ENCODE results near the gene AQP5.

Gene AQP5

DNA sequence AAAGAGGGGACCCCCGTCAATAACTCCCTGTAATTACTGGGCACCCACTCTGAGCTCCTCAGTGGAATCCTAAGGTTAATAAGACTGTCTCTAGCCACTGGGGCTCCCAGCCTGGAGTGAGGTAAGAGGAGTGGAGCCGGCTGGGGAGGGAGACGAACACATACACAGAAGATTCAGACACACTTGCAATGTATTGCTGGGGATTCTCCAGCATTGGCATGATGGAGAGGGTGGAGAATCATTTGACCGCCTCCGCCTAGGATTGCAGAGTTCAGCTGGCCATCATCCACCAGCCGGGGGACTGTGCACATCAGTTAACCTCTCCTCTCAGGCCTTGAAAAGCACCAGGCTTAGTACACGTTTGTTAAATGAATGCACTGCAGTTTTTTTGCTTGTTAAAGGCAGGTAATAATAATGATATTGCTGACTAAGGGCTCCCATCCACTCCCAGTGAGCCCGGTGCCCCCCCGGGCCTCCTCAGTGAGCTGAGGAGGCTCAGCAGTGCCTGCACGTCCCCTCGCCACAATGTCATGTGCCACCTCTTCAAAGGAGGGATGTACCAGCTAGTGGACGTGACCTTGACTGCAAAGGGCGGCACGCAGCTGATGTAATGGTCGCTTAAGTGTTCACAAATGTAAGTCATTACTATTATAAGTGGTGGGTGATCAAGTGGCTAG, 37.7 kb upstream of the AQP5 start:
- peaks cover 10% of the 10 kb centered on the region for H3K27me3 ChIP-seq (ENCODE audit: insufficient read depth, low read length)
- H2AFZ ChIP-seq (ENCODE audit: low read depth, low read length) = no peak overlapping the region

DNA sequence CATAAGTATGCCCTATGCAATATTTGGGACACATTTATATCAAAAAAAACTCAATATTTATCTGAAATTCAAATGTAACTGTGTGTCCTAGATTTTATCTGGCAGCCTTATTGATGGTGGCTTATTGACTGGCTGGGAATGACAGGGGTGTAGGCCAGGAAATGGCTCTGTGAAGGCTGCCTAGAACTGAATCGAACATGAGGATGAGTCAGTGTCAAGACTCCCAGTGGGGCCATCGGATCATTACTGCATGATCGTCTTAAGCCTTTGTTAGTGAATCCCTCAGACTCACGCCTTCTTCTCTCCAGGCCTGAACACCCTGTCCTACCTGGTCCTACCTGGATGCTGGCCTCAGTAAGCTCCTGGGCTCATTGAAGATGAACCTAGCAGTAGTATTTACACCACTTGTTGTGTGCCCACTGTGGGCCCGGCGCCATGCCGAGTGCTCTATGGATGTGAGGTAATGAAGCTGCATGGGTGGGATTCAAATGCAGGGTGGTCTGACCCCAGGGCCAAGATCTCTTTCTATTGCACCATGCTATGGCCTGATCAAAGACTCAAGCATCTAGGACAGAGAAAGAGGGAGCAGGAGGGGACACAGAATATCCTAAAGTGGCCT, 36.9 kb upstream of the AQP5 start:
- Histone ChIP-seq H3K27me3 (ENCODE audit: insufficient read depth, low read length) (peaks cover 16% of the 10 kb centered on the region), H3K4me1 (ENCODE audit: insufficient read depth, low read length) (no peaks in the 10 kb centered on the region), H3K9me3 (ENCODE audit: low read length) (no peaks in the 10 kb centered on the region), H2AFZ (ENCODE audit: low read depth, low read length) (no peak overlapping the region), H3K4me3 (ENCODE audit: low read length) (no peak overlapping the region), H3K36me3 (ENCODE audit: insufficient read depth, low read length) (no peaks in the 10 kb centered on the region)

More for the DNA sequence above, 37.7 kb upstream of the AQP5 start:
- Histone ChIP-seq H3K4me1 (ENCODE audit: insufficient read depth, low read length) (no peaks in the 10 kb centered on the region), H3K9me3 (ENCODE audit: low read length) (no peaks in the 10 kb centered on the region), H3K36me3 (ENCODE audit: insufficient read depth, low read length) (no peaks in the 10 kb centered on the region), H3K4me3 (ENCODE audit: low read length) (no peak overlapping the region)

DNA sequence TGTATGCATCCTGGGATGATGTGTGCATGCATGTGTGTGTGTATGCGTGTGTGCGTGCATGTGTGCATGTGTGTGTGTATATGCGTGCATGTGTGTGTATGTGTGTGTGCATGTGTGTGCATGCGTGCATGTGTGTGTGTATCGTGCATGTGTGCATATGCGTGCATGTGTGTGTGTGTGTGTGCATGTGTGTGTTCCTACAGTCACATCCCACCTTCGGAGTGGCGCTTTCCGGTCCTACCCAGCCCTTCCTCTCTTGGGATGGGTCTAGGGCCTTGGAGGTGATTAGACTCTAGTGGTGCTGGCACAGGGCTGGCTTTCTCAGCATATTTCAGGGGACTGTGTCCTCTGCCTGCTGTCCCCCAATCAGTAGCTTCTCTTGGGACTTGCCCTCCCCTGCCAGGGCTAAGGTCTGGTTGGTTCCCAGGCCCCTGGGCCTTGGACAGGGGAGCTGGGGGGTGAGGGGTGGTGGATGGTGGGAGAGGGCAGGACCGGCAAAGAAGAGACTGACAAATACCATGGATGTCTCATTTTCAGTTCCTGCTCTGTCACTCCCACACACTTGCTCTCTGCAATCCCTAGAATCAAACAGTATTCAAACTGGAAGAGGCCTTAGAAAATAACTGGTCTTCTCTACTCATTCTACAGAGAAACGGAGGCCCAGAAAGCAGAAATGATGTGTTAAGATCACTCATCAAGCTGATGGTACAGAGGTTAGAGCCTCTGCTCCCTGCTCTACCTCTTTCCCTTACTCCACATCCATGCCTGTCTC, 36.1 kb upstream of the AQP5 start:
- H3K9me3 ChIP-seq (ENCODE audit: low read length) = no peaks in the 10 kb centered on the region
- H3K4me1 ChIP-seq (ENCODE audit: insufficient read depth, low read length) = no peaks in the 10 kb centered on the region
- H2AFZ ChIP-seq (ENCODE audit: low read depth, low read length) = no peak overlapping the region
- peaks cover 16% of the 10 kb centered on the region for H3K27me3 ChIP-seq (ENCODE audit: insufficient read depth, low read length)
- no peaks in the 10 kb centered on the region for H3K36me3 ChIP-seq (ENCODE audit: insufficient read depth, low read length)
- H3K4me3 ChIP-seq (ENCODE audit: low read length) = no peak overlapping the region

DNA sequence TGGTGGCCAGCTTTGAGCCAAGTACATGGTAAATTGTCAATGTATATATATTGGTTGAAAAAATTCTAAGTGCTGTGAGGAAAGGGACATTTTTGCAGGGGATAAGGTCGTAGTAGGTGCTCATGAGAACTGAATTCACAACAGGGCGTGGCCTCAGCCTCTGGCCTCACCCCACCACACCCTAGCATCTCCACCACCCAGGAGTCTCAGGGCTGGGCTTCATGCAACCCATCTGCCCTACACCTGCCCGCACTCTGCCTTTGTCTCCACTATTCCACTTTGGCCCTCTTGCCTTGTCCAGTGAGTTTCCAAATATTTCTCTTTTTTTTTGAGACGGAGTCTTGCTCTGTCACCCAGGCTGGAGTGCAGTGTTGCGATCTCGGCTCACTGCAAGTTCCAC, 33.2 kb upstream of the AQP5 start:
- Histone ChIP-seq H3K27me3 (ENCODE audit: insufficient read depth, low read length) (peaks cover 8% of the 10 kb centered on the region), H3K4me1 (ENCODE audit: insufficient read depth, low read length) (peaks cover 4% of the 10 kb centered on the region), H3K9me3 (ENCODE audit: low read length) (no peaks in the 10 kb centered on the region), H2AFZ (ENCODE audit: low read depth, low read length) (no peak overlapping the region), H3K4me3 (ENCODE audit: low read length) (no peak overlapping the region), H3K36me3 (ENCODE audit: insufficient read depth, low read length) (no peaks in the 10 kb centered on the region)

DNA sequence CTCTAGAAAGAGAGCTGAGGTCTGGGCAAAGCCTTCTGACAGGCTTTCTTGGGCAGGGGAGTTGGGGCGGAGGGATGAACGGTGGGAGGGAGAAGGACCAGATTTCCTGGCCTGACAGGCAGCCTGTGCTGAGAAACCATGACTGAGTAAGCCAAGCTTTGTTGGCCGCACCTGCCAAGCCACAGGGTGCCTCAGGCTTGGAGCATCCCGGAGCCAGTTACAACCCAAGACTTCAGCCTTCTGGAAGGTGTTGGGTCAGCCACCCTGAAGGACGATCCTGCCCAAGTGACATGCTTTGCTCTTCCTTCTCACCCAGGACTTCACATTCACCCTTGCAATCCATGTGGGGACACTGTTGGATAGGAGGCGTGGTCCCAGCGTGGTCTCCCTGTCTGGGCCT, 32.1 kb upstream of the AQP5 start:
- Histone ChIP-seq H2AFZ (ENCODE audit: low read depth, low read length) (no peak overlapping the region), H3K4me1 (ENCODE audit: insufficient read depth, low read length) (peaks cover 4% of the 10 kb centered on the region), H3K36me3 (ENCODE audit: insufficient read depth, low read length) (no peaks in the 10 kb centered on the region), H3K27me3 (ENCODE audit: insufficient read depth, low read length) (peaks cover 8% of the 10 kb centered on the region), H3K9me3 (ENCODE audit: low read length) (no peaks in the 10 kb centered on the region), H3K4me3 (ENCODE audit: low read length) (no peak overlapping the region)

DNA sequence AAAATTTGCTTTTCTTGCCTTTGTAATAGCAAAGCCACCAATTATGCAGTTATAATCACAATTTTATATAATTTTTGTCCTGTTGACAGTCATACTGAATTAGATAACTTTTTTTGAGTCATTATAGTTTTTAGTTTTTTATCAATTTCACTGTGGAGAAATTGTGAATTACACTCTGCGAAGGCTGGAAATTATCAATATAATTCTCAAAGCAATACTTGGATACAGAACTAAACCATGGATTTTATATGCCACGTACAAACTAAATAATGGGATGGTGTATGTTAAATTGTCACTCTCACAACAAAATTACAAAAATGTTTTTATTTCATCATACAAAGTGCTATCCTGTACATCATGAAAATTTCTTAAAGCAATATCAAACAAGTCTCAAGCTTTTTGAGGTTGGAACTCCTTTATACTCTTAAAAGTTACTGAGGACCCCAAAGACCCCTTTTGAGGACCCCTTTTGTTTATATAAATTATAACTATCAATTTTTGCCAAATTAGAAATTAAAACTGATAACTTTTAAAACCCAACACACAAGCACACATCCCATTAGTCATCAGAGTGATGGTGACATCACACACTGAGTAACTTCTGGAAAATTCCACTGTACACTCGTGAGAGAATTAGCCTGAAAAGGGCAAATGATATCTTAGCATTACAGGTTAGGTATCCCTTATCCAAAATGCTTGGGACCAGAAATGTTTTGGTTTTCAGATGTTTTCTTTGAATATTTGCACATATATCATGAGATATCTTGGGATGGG, 31.0 kb upstream of the AQP5 start:
- H3K9me3 ChIP-seq (ENCODE audit: low read length) = no peaks in the 10 kb centered on the region
- H2AFZ ChIP-seq (ENCODE audit: low read depth, low read length) = no peak overlapping the region
- H3K36me3 ChIP-seq (ENCODE audit: insufficient read depth, low read length) = no peaks in the 10 kb centered on the region
- peaks cover 8% of the 10 kb centered on the region for H3K27me3 ChIP-seq (ENCODE audit: insufficient read depth, low read length)
- peaks cover 4% of the 10 kb centered on the region for H3K4me1 ChIP-seq (ENCODE audit: insufficient read depth, low read length)
- no peak overlapping the region for H3K4me3 ChIP-seq (ENCODE audit: low read length)

DNA sequence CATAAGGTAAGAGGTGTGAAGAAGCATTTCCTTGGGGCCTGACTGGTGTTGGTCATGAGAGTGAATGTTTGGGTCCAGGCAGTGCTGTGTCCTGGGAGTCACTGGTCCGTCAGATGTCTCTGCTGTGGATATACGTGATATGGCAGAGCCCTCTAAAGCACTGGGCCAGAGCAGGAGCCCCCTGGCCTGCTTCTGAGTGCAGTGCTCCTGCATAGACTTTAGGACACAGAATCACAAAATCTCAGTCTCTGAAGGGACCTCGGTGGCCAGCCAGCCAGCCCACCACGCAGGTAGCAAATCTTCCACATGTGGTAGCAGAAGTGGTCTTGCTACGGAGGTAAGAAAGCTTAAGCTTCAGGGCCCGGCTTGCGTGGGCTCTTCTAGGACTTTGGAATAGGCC, 29.6 kb upstream of the AQP5 start:
- H3K4me3 ChIP-seq (ENCODE audit: low read length) = no peak overlapping the region
- H3K36me3 ChIP-seq (ENCODE audit: insufficient read depth, low read length) = no peaks in the 10 kb centered on the region
- no peak overlapping the region for H2AFZ ChIP-seq (ENCODE audit: low read depth, low read length)
- no peaks in the 10 kb centered on the region for H3K9me3 ChIP-seq (ENCODE audit: low read length)
- peaks cover 4% of the 10 kb centered on the region for H3K4me1 ChIP-seq (ENCODE audit: insufficient read depth, low read length)
- H3K27me3 ChIP-seq (ENCODE audit: insufficient read depth, low read length) = peaks cover 8% of the 10 kb centered on the region

DNA sequence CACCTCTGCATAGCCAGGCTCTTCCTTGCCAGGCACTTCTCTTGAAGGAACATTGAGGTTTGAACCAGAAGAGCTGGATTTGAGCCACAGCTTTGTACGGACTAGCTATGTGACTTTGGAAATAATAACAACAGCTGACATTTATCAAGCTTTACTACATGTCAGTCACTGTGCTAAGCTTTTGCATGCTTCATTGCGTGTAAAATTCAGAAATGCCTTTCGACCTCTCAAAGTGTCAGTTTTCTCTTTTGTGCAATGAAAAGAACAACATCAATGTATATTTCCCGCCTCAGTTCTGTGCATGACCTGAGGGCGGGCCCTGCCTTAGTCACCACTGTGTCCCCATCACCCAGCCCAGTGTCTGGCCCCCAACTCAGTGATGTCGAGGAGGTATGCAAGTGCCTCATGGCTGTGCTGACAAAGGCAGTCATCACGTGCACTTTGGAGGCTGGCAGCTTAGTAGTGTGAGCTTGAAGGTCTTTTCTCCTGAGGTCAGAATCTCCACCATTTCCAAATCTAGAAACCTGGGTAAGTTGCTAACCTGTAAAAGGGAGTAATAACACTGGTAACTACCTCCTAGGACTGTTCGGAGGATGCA, 29.0 kb upstream of the AQP5 start:
- no peaks in the 10 kb centered on the region for H3K36me3 ChIP-seq (ENCODE audit: insufficient read depth, low read length)
- H3K27me3 ChIP-seq (ENCODE audit: insufficient read depth, low read length) = peaks cover 8% of the 10 kb centered on the region
- H3K4me3 ChIP-seq (ENCODE audit: low read length) = no peak overlapping the region

DNA sequence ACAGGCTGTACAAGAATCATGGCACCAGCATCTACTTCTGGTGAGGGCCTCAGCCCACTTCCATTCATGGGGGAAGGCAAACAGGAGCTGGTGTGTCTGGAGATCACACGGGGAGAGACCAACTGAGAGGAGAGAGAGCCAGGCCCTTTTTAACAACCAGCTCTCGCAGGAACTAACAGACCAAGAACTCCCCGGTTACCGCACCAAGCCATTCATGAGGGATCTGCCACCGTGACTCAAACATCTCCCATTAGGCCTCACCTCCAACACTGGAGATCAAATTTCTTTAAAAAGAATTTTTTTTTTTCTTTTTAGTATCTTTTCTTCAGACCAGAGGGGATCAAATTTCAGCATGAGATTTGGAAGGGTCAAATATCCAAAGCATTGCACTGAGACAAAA, 27.9 kb upstream of the AQP5 start:
- H3K4me1 ChIP-seq (ENCODE audit: insufficient read depth, low read length) = peaks cover 4% of the 10 kb centered on the region

More for the DNA sequence above, 29.0 kb upstream of the AQP5 start:
- Histone ChIP-seq H3K9me3 (ENCODE audit: low read length) (no peaks in the 10 kb centered on the region), H2AFZ (ENCODE audit: low read depth, low read length) (no peak overlapping the region), H3K4me1 (ENCODE audit: insufficient read depth, low read length) (peaks cover 4% of the 10 kb centered on the region)

DNA sequence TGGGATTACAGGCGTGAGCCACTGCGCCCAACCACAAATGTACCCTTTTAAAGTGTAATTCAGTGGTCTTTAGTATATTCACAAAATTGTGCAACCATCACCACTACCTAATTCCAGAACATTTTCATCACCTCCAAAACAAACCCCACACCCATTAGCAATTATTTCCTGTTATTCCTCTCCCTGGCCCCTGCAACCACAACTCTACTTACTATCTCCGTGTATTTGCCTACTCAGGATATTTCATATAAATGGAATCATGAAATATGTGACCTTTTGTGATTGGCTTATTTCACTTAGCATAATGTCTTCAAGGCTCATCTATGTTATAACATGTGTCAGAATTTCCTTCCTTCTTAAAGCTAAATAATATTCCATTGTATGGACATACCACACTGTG, 27.2 kb upstream of the AQP5 start:
- H3K27me3 ChIP-seq (ENCODE audit: insufficient read depth, low read length) = peaks cover 4% of the 10 kb centered on the region
- H3K36me3 ChIP-seq (ENCODE audit: insufficient read depth, low read length) = no peaks in the 10 kb centered on the region
- no peak overlapping the region for H2AFZ ChIP-seq (ENCODE audit: low read depth, low read length)
- H3K9me3 ChIP-seq (ENCODE audit: low read length) = no peaks in the 10 kb centered on the region
- H3K4me1 ChIP-seq (ENCODE audit: insufficient read depth, low read length) = peaks cover 4% of the 10 kb centered on the region
- no peak overlapping the region for H3K4me3 ChIP-seq (ENCODE audit: low read length)

More for the DNA sequence above, 27.9 kb upstream of the AQP5 start:
- peaks cover 8% of the 10 kb centered on the region for H3K27me3 ChIP-seq (ENCODE audit: insufficient read depth, low read length)
- H2AFZ ChIP-seq (ENCODE audit: low read depth, low read length) = no peak overlapping the region
- H3K9me3 ChIP-seq (ENCODE audit: low read length) = no peaks in the 10 kb centered on the region
- H3K36me3 ChIP-seq (ENCODE audit: insufficient read depth, low read length) = no peaks in the 10 kb centered on the region
- H3K4me3 ChIP-seq (ENCODE audit: low read length) = no peak overlapping the region

DNA sequence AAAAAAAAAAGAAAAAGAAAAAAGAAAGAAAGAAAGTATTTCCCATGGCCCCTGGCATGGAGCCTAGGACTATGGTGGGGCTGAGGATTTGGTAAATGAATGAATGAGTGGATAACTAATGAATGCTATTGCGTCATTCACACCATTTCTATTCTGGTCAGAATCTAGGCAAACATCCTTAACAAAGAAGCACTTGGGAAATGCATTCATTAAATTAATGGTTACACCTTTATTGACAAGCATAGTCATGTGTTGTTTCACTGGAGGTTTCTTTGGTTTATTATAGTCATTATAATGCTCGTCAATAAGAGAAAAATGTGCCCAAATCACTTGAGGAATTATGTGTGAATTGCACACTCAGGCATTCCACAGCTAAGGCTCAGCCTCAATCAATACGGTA, 24.7 kb upstream of the AQP5 start:
- Histone ChIP-seq H3K27me3 (ENCODE audit: insufficient read depth, low read length) (peaks cover under 1% of the 10 kb centered on the region), H2AFZ (ENCODE audit: low read depth, low read length) (no peak overlapping the region), H3K4me3 (ENCODE audit: low read length) (no peak overlapping the region), H3K36me3 (ENCODE audit: insufficient read depth, low read length) (no peaks in the 10 kb centered on the region), H3K9me3 (ENCODE audit: low read length) (no peaks in the 10 kb centered on the region), H3K4me1 (ENCODE audit: insufficient read depth, low read length) (peaks cover 4% of the 10 kb centered on the region)

DNA sequence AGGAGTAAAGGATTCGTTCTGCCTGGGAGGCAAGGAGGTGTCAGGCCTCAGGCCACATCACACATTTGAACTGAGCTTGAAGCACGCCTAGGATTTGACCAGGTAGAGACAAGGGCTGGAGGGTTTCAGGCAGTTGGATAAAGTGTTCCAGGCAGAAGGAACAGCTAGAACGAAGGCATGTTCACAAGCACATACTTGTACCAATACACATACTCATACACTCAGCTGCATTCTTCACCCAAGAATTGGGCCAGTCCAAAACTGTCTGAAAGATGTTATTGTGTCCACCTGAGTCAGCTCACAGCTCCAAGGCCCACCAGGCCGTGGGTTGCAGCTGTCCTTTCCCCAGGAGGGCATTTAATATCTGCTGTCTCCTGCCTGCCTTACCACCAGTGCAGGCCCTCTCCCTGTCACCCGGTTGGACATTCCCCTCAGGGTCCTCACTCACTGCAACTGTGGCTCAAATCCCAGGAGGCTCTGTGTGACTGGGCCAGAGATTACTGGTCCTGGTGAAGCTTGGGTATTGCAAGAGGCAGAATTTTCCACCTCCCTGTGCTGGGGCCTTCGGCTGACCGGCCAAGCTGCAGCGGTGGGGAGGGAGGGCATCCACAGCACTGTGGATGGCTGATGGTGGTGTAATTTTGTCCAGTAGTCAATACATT, 23.9 kb upstream of the AQP5 start:
- peaks cover under 1% of the 10 kb centered on the region for H3K4me1 ChIP-seq (ENCODE audit: insufficient read depth, low read length)
- H2AFZ ChIP-seq (ENCODE audit: low read depth, low read length) = no peak overlapping the region
- no peaks in the 10 kb centered on the region for H3K36me3 ChIP-seq (ENCODE audit: insufficient read depth, low read length)

More for the DNA sequence above, 23.9 kb upstream of the AQP5 start:
- no peak overlapping the region for H3K4me3 ChIP-seq (ENCODE audit: low read length)
- no peaks in the 10 kb centered on the region for H3K9me3 ChIP-seq (ENCODE audit: low read length)
- H3K27me3 ChIP-seq (ENCODE audit: insufficient read depth, low read length) = peaks cover 8% of the 10 kb centered on the region

Data from neuron (in vitro differentiated cells).